NCI-H460 (cell line): ENCODE data around the gene C6orf15. TPM values are rescaled to one million over a fixed set of nuclear protein-coding genes. Genes with fewer than 3 reads are reported as not detected.

Experiments used
- DNase-seq: peaks from one replicate; pipeline ENCODE4 v3.0.0-alpha.2; 2016; ENCODE audit warnings: low read depth; ENCODE audit errors: extremely low read depth
- total RNA-seq: library from RNA; depleted of rRNA; stranded (reverse); fragments of >200 nt; shearing (Covaris generic); gene quantifications from 2 replicates; pipeline ENCODE4 v1.2.3, GENCODE V29; 2014

The C6orf15 gene
- total RNA-seq, 1 experiment from 2014 or later = not detected

GRCh38 chr6:31131595-31131994 is 19.2 kb upstream of the C6orf15 start:
- DNase-seq = no peak

GRCh38 chr6:31130751-31131150 is 18.4 kb upstream of the C6orf15 start:
- DNase-seq = no peak

GRCh38 chr6:31129130-31129529 is 16.8 kb upstream of the C6orf15 start:
- DNase-seq = no peak

GRCh38 chr6:31128093-31128676 is 15.8 kb upstream of the C6orf15 start:
- DNase-seq = peak; percentile 40

- no peak for DNase-seq
Observed at GRCh38 chr6:31126396-31127175, 14.2 kb upstream of the C6orf15 start.

GRCh38 chr6:31125586-31126363 is 13.4 kb upstream of the C6orf15 start:
- DNase-seq = peak; percentile 48

GRCh38 chr6:31125162-31125561 is 12.8 kb upstream of the C6orf15 start:
- no peak for DNase-seq

GRCh38 chr6:31122791-31123706 is 10.7 kb upstream of the C6orf15 start:
- peak; percentile 54 for DNase-seq

- DNase-seq = no peak
Observed at GRCh38 chr6:31121131-31121790, 8.9 kb upstream of the C6orf15 start.

GRCh38 chr6:31120151-31120915 is 8.0 kb upstream of the C6orf15 start, which contains the start of gene CDSN:
Gene CDSN (minus strand): TSS chr6:31120446. CDS start chr6:31120419, 27 bp downstream.
- DNase-seq = no peak

- no peak for DNase-seq
Observed at GRCh38 chr6:31118178-31118577, 5.8 kb upstream of the C6orf15 start.

GRCh38 chr6:31116661-31117385 is 4.4 kb upstream of the C6orf15 start:
- DNase-seq = no peak

- no peak for DNase-seq
Observed at GRCh38 chr6:31115941-31116560, 3.7 kb upstream of the C6orf15 start.

- peak; percentile 50 for DNase-seq
Observed at GRCh38 chr6:31114970-31115849, 2.8 kb upstream of the C6orf15 start.

GRCh38 chr6:31114541-31114878 is 2.1 kb upstream of the C6orf15 start, which contains the start of gene PSORS1C1:
Gene PSORS1C1 (plus strand): TSS chr6:31114800. CDS start chr6:31129633, 14,833 bp downstream.
- peak; percentile 72 for DNase-seq

GRCh38 chr6:31113861-31114540 is 1.6 kb upstream of the C6orf15 start:
- DNase-seq = no peak
